Gastroesophageal sphincter (tissue), 3 donors: ENCODE measurements around the gene QKI.

ENCODE experiments used
- POLR2A ChIP-seq, 2 donors: fragments of 450-650 bp; IDR thresholded peaks; one replicate each; pipeline ENCODE4 v1.6.1; 2017; ENCODE audit warnings: antibody characterized with exemption in 2 of 2, mild to moderate bottlenecking in 2 of 2, moderate library complexity in 1 of 2
- POLR2AphosphoS5 ChIP-seq: sonication (generic); formaldehyde crosslinking; IDR thresholded peaks from one replicate; pipeline ENCODE4 v1.6.1; 2017; ENCODE audit warnings: antibody characterized with exemption
- TF ChIP-seq, protein P1 (sequence below), 4 experiments: fragments of 200-600 bp in 2 of 4; fragments of 450-650 bp in 2 of 4; sonication (generic) in 1 of 4; IDR thresholded peaks; one replicate each; pipeline ENCODE4 v1.5.1; 2017 to 2019; ENCODE audit warnings: antibody characterized with exemption in 4 of 4, mild to moderate bottlenecking in 2 of 4, moderate library complexity in 2 of 4

DNA sequence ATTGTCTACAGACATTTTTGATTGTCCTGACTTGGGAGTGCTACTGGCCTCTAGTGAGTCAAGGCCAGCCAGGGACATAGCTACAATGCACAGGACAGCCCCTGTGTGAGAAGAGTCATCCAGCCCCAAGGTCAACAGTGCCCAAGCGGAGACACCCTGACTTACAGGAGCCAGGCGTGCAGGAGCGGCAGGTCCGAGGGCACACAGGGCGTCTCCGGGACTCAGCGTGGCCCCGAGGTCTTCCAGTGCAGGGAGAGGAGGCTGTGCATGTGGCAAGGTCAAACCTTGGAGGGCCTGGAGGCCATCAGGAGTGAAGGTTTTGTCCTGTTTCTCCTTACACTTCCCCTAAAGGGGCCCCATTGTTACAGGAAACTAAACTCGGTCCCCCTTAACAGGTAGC lies 41.3 kb upstream of the QKI start:
- TF ChIP-seq, protein P1, sequence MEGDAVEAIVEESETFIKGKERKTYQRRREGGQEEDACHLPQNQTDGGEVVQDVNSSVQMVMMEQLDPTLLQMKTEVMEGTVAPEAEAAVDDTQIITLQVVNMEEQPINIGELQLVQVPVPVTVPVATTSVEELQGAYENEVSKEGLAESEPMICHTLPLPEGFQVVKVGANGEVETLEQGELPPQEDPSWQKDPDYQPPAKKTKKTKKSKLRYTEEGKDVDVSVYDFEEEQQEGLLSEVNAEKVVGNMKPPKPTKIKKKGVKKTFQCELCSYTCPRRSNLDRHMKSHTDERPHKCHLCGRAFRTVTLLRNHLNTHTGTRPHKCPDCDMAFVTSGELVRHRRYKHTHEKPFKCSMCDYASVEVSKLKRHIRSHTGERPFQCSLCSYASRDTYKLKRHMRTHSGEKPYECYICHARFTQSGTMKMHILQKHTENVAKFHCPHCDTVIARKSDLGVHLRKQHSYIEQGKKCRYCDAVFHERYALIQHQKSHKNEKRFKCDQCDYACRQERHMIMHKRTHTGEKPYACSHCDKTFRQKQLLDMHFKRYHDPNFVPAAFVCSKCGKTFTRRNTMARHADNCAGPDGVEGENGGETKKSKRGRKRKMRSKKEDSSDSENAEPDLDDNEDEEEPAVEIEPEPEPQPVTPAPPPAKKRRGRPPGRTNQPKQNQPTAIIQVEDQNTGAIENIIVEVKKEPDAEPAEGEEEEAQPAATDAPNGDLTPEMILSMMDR (IDR thresholded peaks at IDR 0.05): no peak
- TF ChIP-seq POLR2AphosphoS5 (no peak), POLR2A (IDR thresholded peaks at IDR 0.05) (no peak)
